AG04449 (cell line): ENCODE data around the gene PDE4B.
"Not testable (repeated sequence)": the region's sequence is repeated elsewhere in the genome, so short reads cannot be mapped to it uniquely, and the experiment has no call there.

Experiments
- CTCF ChIA-PET: fragments of 350-600 bp; formaldehyde crosslinking; extraction: SDS; loops from one replicate; lab custom pipeline; 2021; ENCODE audit warnings: antibody characterized with exemption; lab: Yijun Ruan, JAX
- POLR2A ChIA-PET: fragments of 400-600, 350-600 bp; formaldehyde crosslinking; extraction: SDS; loops from one replicate; lab custom pipeline; 2020; ENCODE audit warnings: antibody characterized with exemption, inconsistent platforms; lab: Yijun Ruan, JAX
- DNase-seq: peaks from one replicate; pipeline ENCODE4 v3.0.0-alpha.2; 2010; ENCODE audit warnings: low read depth, low spot score
- H3K4me3 ChIP-seq: 2 replicates; pipeline ENCODE4 v1.5.1; 2011; ENCODE audit warnings: low read depth, mild to moderate bottlenecking, control low read depth, low read length
- CTCF ChIP-seq: IDR thresholded peaks from one replicate; pipeline ENCODE4 v1.5.1; 2011; ENCODE audit warnings: mild to moderate bottlenecking, moderate library complexity, low read length, control low read depth, inconsistent platforms; ENCODE audit not compliant: insufficient read depth; ENCODE audit errors: missing control alignments

PDE4B gene

GRCh38 chr1:65866439-65866838 is 73.7 kb downstream of the PDE4B start:
- DNase-seq, result no peak
- H3K4me3 ChIP-seq, result no peak overlapping the region
- no peak for TF ChIP-seq CTCF
- ChIA-PET CTCF (no interaction called here), POLR2A (no interaction called here)

GRCh38 chr1:65872301-65872700 is 79.6 kb downstream of the PDE4B start:
- no peak for TF ChIP-seq CTCF
- POLR2A ChIA-PET, result no interaction called here
- DNase-seq, result no peak
- CTCF ChIA-PET, result no interaction called here
- H3K4me3 ChIP-seq, result no peak overlapping the region

- H3K4me3 ChIP-seq, POLR2A ChIA-PET, DNase-seq, CTCF ChIA-PET: not testable (repeated sequence)
Measured at GRCh38 chr1:65878342-65878741, 85.6 kb downstream of the PDE4B start.

- CTCF ChIA-PET, result interaction anchor here (1.4 kb wide), 1 partner anchor 160 kb away, joined by 4 read pairs; no protein-coding TSS in a partner anchor
- H3K4me3 ChIP-seq, result no peak overlapping the region
- POLR2A ChIA-PET, result no interaction called here
- DNase-seq, result no peak
- no peak for TF ChIP-seq CTCF
Measured at GRCh38 chr1:65880611-65881010, 87.9 kb downstream of the PDE4B start.

GRCh38 chr1:65881067-65881594 is 88.4 kb downstream of the PDE4B start:
- ChIA-PET CTCF (no interaction called here), POLR2A (no interaction called here)
- no peak for DNase-seq
- TF ChIP-seq CTCF, result no peak
- no peak overlapping the region for H3K4me3 ChIP-seq

- CTCF ChIA-PET, result no interaction called here
- TF ChIP-seq CTCF, result no peak
- H3K4me3 ChIP-seq, result no peak overlapping the region
- DNase-seq, result no peak
- POLR2A ChIA-PET, result no interaction called here
Measured at GRCh38 chr1:65882076-65882475, 89.4 kb downstream of the PDE4B start.

- no peak overlapping the region for H3K4me3 ChIP-seq
- TF ChIP-seq CTCF, result no peak
- POLR2A ChIA-PET, result no interaction called here
- DNase-seq, result no peak
- CTCF ChIA-PET, result interaction anchor here (2.1 kb wide), 1 partner anchor 202 kb away, joined by 6 read pairs; no protein-coding TSS in a partner anchor
Measured at GRCh38 chr1:65889441-65889840, 96.7 kb downstream of the PDE4B start.
